CD4-positive, alpha-beta memory T cell (primary cell): Measurements from ENCODE around the gene SMC4. TPM values are rescaled to one million over a fixed set of nuclear protein-coding genes. Genes with fewer than 3 reads are reported as not detected.

Experiments
- CTCF ChIA-PET: fragments of 350-600 bp; sonication (Branson Sonifier 250); formaldehyde crosslinking; loops from one replicate; lab custom pipeline; 2021; ENCODE audit warnings: inconsistent platforms; ENCODE audit not compliant: partially characterized antibody; lab: Charles Lee
- POLR2A ChIA-PET: fragments of 350-600 bp; sonication (Branson Sonifier 250); formaldehyde crosslinking; loops from one replicate; lab custom pipeline; 2021; ENCODE audit not compliant: partially characterized antibody; lab: Charles Lee
- DNase-seq, 5 donors: peaks; one replicate each; pipeline versions ENCODE4 v3.0.0 to v3.0.0-alpha.2; 2020 to 2022; ENCODE audit warnings: mixed read lengths in 1 of 5
- H3K27ac ChIP-seq: one replicate; pipeline ENCODE4 v1.7.0; 2013; ENCODE audit warnings: low read depth, low read length
- H3K27me3 ChIP-seq: 2 replicates; pipeline ENCODE4 v1.7.0; 2013; ENCODE audit warnings: mild to moderate bottlenecking, low read length, moderate library complexity; ENCODE audit not compliant: insufficient read depth
- H3K36me3 ChIP-seq: 2 replicates; pipeline ENCODE4 v1.7.0; 2013; ENCODE audit warnings: mild to moderate bottlenecking, low read length, moderate library complexity; ENCODE audit not compliant: insufficient read depth
- H3K4me1 ChIP-seq: 2 replicates; pipeline ENCODE4 v1.7.0; 2013; ENCODE audit warnings: mild to moderate bottlenecking, low read length, moderate library complexity; ENCODE audit not compliant: insufficient read depth
- H3K4me3 ChIP-seq, 2 donors: one replicate each; pipeline ENCODE4 v1.7.0; 2013; ENCODE audit warnings: low read length in 2 of 2, mild to moderate bottlenecking in 1 of 2
- H3K9me3 ChIP-seq, 2 donors: one replicate each; pipeline ENCODE4 v1.7.0; 2013; ENCODE audit warnings: low read length in 2 of 2, control low read depth in 1 of 2; ENCODE audit not compliant: control insufficient read depth in 1 of 2
- H3K27ac Mint-ChIP-seq, 7 donors: one replicate each; pipeline ENCODE4 v1.8.0; 2020 to 2021; ENCODE audit warnings: mixed read lengths in 7 of 7, mild to moderate bottlenecking in 6 of 7, inconsistent platforms in 3 of 7, moderate library complexity in 3 of 7
- H3K27me3 Mint-ChIP-seq, 2 donors: one replicate each; pipeline ENCODE4 v1.8.0; 2020 to 2021; ENCODE audit warnings: mixed read lengths in 2 of 2
- H3K36me3 Mint-ChIP-seq, 2 donors: one replicate each; pipeline ENCODE4 v1.8.0; 2020 to 2021; ENCODE audit warnings: mixed read lengths in 2 of 2, inconsistent platforms in 1 of 2, mild to moderate bottlenecking in 1 of 2
- H3K4me1 Mint-ChIP-seq, 4 donors: one replicate each; pipeline ENCODE4 v1.8.0; 2020 to 2021; ENCODE audit warnings: mixed read lengths in 4 of 4, mild to moderate bottlenecking in 1 of 4
- H3K4me3 Mint-ChIP-seq, 8 donors: one replicate each; pipeline ENCODE4 v1.8.0; 2020 to 2021; ENCODE audit warnings: mixed read lengths in 8 of 8, mild to moderate bottlenecking in 7 of 8, moderate library complexity in 6 of 8, inconsistent platforms in 3 of 8
- H3K9me3 Mint-ChIP-seq, 8 donors: one replicate each; pipeline ENCODE4 v1.8.0; 2020 to 2021; ENCODE audit warnings: mixed read lengths in 8 of 8, mild to moderate bottlenecking in 5 of 8, inconsistent platforms in 3 of 8, moderate library complexity in 1 of 8
- intact Hi-C: fragments of 100-400 bp; cut with micrococcal nuclease; formaldehyde crosslinking; loops from one replicate; pipeline ENCODE4 v1.15.1; 2023
- polyA plus RNA-seq, 2 donors: library from polyadenylated mRNA; unstranded; fragments of 300-500 nt; fragmentation: Illumina TruSeq; gene quantifications; one replicate each; pipeline ENCODE4 v1.2.3, GENCODE V29; 2021
- total RNA-seq, 2 experiments: library from RNA; stranded (reverse); gene quantifications; one replicate each; pipeline ENCODE4 v1.2.3, GENCODE V29; 2021

SMC4 gene
- total and polyA plus RNA-seq, 4 experiments from 2014 or later, result 33.2 to 74.3 (median 66.7) TPM

GRCh38 chr3:160437083-160437455 lies 37.6 kb downstream of the SMC4 start:
- Mint-ChIP-seq H3K27ac (peak overlapping the region in 4 of 7 donors; percentile 12 to 70 (median 27)), H3K4me3 (peak overlapping the region in 3 of 8 donors; percentile 29 to 51 (median 47)), H3K27me3 (no peaks in the 10 kb centered on the region), H3K9me3 (no peaks in the 10 kb centered on the region), H3K4me1 (peaks cover 28 to 64% (median 48%) of the 10 kb centered on the region in 4 donors), H3K36me3 (peaks cover 46 to 74% of the 10 kb centered on the region in 2 donors)
- Histone ChIP-seq H3K4me3 (no peak overlapping the region), H3K36me3 (peaks cover 9% of the 10 kb centered on the region), H3K9me3 (no peaks in the 10 kb centered on the region), H3K27me3 (no peaks in the 10 kb centered on the region), H3K4me1 (peaks cover 42% of the 10 kb centered on the region), H3K27ac (no peak overlapping the region)
- CTCF ChIA-PET, result interaction anchor here (1.9 to 4.2 kb wide), 2 partner anchors 12 to 25 kb away, joined by 10 to 17 read pairs; partner anchors contain the start of gene TRIM59
- POLR2A ChIA-PET, result interaction anchor here (1.7 kb wide), 1 partner anchor 9 kb away, joined by 6 read pairs; no protein-coding TSS in a partner anchor
- intact Hi-C loops, result no loop called here
- no peak for DNase-seq

DNA sequence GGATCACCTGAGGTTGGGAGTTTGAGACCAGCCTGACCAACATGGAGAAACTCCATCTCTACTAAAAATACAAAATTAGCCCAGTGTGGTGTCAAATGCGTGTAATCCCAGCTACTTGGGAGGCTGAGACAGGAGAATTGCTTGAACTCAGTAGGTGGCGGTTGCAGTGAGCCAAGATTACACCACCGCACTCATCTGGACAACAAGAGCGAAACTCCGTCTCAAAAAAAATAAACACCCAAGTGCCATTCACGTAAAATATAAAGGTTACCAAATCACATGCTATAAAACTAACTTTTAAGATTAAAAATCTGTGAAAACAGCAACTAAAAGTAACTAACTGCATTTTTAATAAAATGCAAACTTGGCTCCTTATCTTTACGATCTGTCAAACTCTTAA lies 41.2 kb downstream of the SMC4 start:
- ChIA-PET CTCF (interaction anchor here (0.9 to 1.7 kb wide), 2 partner anchors 9 to 408 kb away, joined by 3 to 5 read pairs; partner anchors contain the start of gene TRIM59), POLR2A (interaction anchor here (1.4 kb wide), 1 partner anchor 9 kb away, joined by 4 read pairs; the partner anchor contains the start of gene TRIM59)
- Histone ChIP-seq H3K27ac (no peak overlapping the region), H3K4me3 (no peak overlapping the region), H3K4me1 (peaks cover 47% of the 10 kb centered on the region), H3K9me3 (no peaks in the 10 kb centered on the region), H3K27me3 (no peaks in the 10 kb centered on the region), H3K36me3 (no peaks in the 10 kb centered on the region)
- no peaks in the 10 kb centered on the region for H3K27me3 Mint-ChIP-seq
- peaks cover 31 to 67% (median 50%) of the 10 kb centered on the region in 4 donors for H3K4me1 Mint-ChIP-seq
- H3K36me3 Mint-ChIP-seq, result peaks cover 34 to 56% of the 10 kb centered on the region in 2 donors
- peak overlapping the region in 1 of 7 donors; percentile 55 for H3K27ac Mint-ChIP-seq
- intact Hi-C loops, result no loop called here
- no peaks in the 10 kb centered on the region for H3K9me3 Mint-ChIP-seq
- no peak overlapping the region for H3K4me3 Mint-ChIP-seq
- no peak for DNase-seq

- intact Hi-C loops, result no loop called here
- no peak for DNase-seq
- Histone ChIP-seq H3K27ac (no peak overlapping the region), H3K27me3 (no peaks in the 10 kb centered on the region), H3K36me3 (no peaks in the 10 kb centered on the region), H3K9me3 (no peaks in the 10 kb centered on the region), H3K4me3 (no peak overlapping the region), H3K4me1 (peaks cover 42% of the 10 kb centered on the region)
- Mint-ChIP-seq H3K4me3 (peak overlapping the region in 1 of 8 donors; percentile 27), H3K27ac (peak overlapping the region in 3 of 7 donors; percentile 3 to 72 (median 33)), H3K9me3 (no peaks in the 10 kb centered on the region), H3K4me1 (peaks cover 30 to 65% (median 45%) of the 10 kb centered on the region in 4 donors), H3K27me3 (no peaks in the 10 kb centered on the region), H3K36me3 (peaks cover 21 to 30% of the 10 kb centered on the region in 2 donors)
- POLR2A ChIA-PET, result no interaction called here
- CTCF ChIA-PET, result interaction anchor here (0.9 kb wide), 1 partner anchor 9 kb away, joined by 3 read pairs; no protein-coding TSS in a partner anchor
Measured at GRCh38 chr3:160444411-160444810, 45.0 kb downstream of the SMC4 start.

GRCh38 chr3:160445854-160446253 lies 46.4 kb downstream of the SMC4 start:
- H3K27ac Mint-ChIP-seq, result peak overlapping the region in 4 of 7 donors; percentile 3 to 60 (median 15)
- POLR2A ChIA-PET, result interaction anchor here (1.8 kb wide), 1 partner anchor 9 kb away, joined by 6 read pairs; no protein-coding TSS in a partner anchor
- H3K4me1 Mint-ChIP-seq, result peaks cover 24 to 65% (median 44%) of the 10 kb centered on the region in 4 donors
- Histone ChIP-seq H3K27me3 (no peaks in the 10 kb centered on the region), H3K4me1 (peaks cover 47% of the 10 kb centered on the region), H3K4me3 (no peak overlapping the region), H3K36me3 (no peaks in the 10 kb centered on the region), H3K27ac (no peak overlapping the region), H3K9me3 (no peaks in the 10 kb centered on the region)
- H3K9me3 Mint-ChIP-seq, result no peaks in the 10 kb centered on the region
- no peak for DNase-seq
- intact Hi-C loops, result no loop called here
- CTCF ChIA-PET, result interaction anchor here (1.3 kb wide), 1 partner anchor 32 kb away, joined by 4 read pairs; no protein-coding TSS in a partner anchor
- H3K36me3 Mint-ChIP-seq, result peaks cover 16 to 25% of the 10 kb centered on the region in 2 donors
- H3K4me3 Mint-ChIP-seq, result peak overlapping the region in 4 of 8 donors; percentile 7 to 43 (median 25)
- H3K27me3 Mint-ChIP-seq, result no peaks in the 10 kb centered on the region

GRCh38 chr3:160446522-160447056 lies 47.1 kb downstream of the SMC4 start:
- H3K36me3 Mint-ChIP-seq, result peaks cover 13 to 23% of the 10 kb centered on the region in 2 donors

GRCh38 chr3:160447544-160447943 lies 48.1 kb downstream of the SMC4 start:
- Histone ChIP-seq H3K27me3 (no peaks in the 10 kb centered on the region), H3K27ac (no peak overlapping the region), H3K4me3 (no peak overlapping the region), H3K4me1 (peaks cover 42% of the 10 kb centered on the region), H3K36me3 (no peaks in the 10 kb centered on the region), H3K9me3 (no peaks in the 10 kb centered on the region)
- H3K4me1 Mint-ChIP-seq, result peaks cover 23 to 54% (median 40%) of the 10 kb centered on the region in 4 donors
- no peaks in the 10 kb centered on the region for H3K9me3 Mint-ChIP-seq
- intact Hi-C loops, result no loop called here
- peaks cover 13 to 18% of the 10 kb centered on the region in 2 donors for H3K36me3 Mint-ChIP-seq
- H3K27ac Mint-ChIP-seq, result peak overlapping the region in 2 of 7 donors; percentile 18 to 57
- DNase-seq, result no peak
- no peaks in the 10 kb centered on the region for H3K27me3 Mint-ChIP-seq
- ChIA-PET CTCF (interaction anchor here (0.8 to 2.6 kb wide), 3 partner anchors 12 to 32 kb away, joined by 3 to 17 read pairs (median 3); no protein-coding TSS in a partner anchor), POLR2A (interaction anchor here (3.2 kb wide), 1 partner anchor 49 kb away, joined by 35 read pairs; the partner anchor contains the start of genes IFT80 and SMC4)
- peak overlapping the region in 5 of 8 donors; percentile 21 to 96 (median 40) for H3K4me3 Mint-ChIP-seq

More at GRCh38 chr3:160446522-160447056, 47.1 kb downstream of the SMC4 start:
- no peaks in the 10 kb centered on the region for H3K9me3 Mint-ChIP-seq
- peak overlapping the region in 1 of 7 donors; percentile 12 for H3K27ac Mint-ChIP-seq
- H3K4me1 ChIP-seq, result peaks cover 42% of the 10 kb centered on the region
- ChIA-PET POLR2A (interaction anchor here (1.8 kb wide), 1 partner anchor 10 kb away, joined by 6 read pairs; no protein-coding TSS in a partner anchor), CTCF (interaction anchor here (1.3 kb wide), 2 partner anchors 31 to 33 kb away, joined by 3 to 4 read pairs; no protein-coding TSS in a partner anchor)
- no peak overlapping the region for H3K27ac ChIP-seq
- DNase-seq, result no peak
- H3K4me1 Mint-ChIP-seq, result peaks cover 24 to 61% (median 43%) of the 10 kb centered on the region in 4 donors
- no peaks in the 10 kb centered on the region for H3K27me3 ChIP-seq
- no peak overlapping the region for H3K4me3 ChIP-seq
- H3K9me3 ChIP-seq, result no peaks in the 10 kb centered on the region
- H3K36me3 ChIP-seq, result no peaks in the 10 kb centered on the region
- intact Hi-C loops, result no loop called here
- H3K27me3 Mint-ChIP-seq, result no peaks in the 10 kb centered on the region
- H3K4me3 Mint-ChIP-seq, result peak overlapping the region in 6 of 8 donors; percentile 2 to 81 (median 64)
